PC-3 (cell line): ENCODE data around the gene TRIM23.

ENCODE experiments used
- EZH2 ChIP-seq: fragments of 300-600 bp; sonication (generic); IDR thresholded peaks from one replicate; pipeline ENCODE4 v1.6.1; 2017; ENCODE audit warnings: antibody characterized with exemption, mild to moderate bottlenecking, low read length; ENCODE audit not compliant: unreplicated experiment
- EZH2phosphoT487 ChIP-seq: fragments of 300-600 bp; sonication (generic); IDR thresholded peaks from 2 replicates; pipeline ENCODE4 v1.6.1; 2018; ENCODE audit warnings: mild to moderate bottlenecking, antibody characterized with exemption, low read length, borderline replicate concordance
- TF ChIP-seq, protein P1 (sequence below): fragments of 300-600 bp; sonication (generic); conservative IDR thresholded peaks from 2 replicates; pipeline ENCODE4 v1.5.1; 2017; ENCODE audit warnings: antibody characterized with exemption, low read depth, mild to moderate bottlenecking, low read length

DNA sequence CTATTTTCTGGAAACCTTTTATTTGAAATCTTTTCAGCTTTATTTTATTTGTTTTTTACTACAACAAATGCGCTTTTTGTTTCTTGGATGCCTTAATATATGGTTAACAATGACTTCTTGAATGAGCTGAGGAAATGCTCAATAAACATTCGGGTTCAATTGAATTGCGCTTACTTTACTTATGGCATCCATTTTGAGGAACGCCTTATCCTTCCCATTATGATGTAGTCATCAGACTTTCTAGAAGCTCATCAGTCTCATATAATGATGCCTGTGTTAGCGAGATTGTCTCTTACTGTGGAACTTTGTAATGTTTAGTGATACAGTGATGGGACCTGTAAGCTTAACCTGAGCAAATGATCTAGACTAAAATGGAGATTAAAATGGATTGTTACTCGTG is 1.6 kb upstream of the TRIM23 start:
- TF ChIP-seq, protein P1, sequence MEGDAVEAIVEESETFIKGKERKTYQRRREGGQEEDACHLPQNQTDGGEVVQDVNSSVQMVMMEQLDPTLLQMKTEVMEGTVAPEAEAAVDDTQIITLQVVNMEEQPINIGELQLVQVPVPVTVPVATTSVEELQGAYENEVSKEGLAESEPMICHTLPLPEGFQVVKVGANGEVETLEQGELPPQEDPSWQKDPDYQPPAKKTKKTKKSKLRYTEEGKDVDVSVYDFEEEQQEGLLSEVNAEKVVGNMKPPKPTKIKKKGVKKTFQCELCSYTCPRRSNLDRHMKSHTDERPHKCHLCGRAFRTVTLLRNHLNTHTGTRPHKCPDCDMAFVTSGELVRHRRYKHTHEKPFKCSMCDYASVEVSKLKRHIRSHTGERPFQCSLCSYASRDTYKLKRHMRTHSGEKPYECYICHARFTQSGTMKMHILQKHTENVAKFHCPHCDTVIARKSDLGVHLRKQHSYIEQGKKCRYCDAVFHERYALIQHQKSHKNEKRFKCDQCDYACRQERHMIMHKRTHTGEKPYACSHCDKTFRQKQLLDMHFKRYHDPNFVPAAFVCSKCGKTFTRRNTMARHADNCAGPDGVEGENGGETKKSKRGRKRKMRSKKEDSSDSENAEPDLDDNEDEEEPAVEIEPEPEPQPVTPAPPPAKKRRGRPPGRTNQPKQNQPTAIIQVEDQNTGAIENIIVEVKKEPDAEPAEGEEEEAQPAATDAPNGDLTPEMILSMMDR = no peak
- TF ChIP-seq EZH2 = no peak
- no peak for TF ChIP-seq EZH2phosphoT487
